Measurements from ENCODE around the gene C10orf53.
"Not testable (repeated sequence)": the region's sequence is repeated elsewhere in the genome, so short reads cannot be mapped to it uniquely, and the experiment has no call there.

C10orf53 gene

DNA sequence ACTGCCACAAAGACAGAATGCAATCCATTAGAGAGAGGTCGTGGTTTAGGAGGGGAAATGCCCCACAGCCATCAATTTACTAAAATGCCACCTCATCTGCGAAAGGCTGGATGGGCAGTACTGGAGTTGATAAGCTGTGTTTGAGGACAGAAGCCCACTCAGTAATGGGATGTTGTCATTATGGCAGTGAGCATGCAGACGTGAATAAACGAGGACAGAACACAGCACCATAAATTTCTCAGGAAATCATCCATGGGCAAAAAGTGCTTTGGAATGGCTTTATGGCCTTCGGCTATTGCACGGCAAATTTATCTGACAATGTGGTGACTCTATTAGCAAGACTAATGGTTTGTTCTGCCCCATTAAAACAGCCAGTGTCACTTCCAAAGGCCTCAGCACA, 15.9 kb upstream of the C10orf53 start:
- Mint-ChIP-seq H3K4me3 (no peak overlapping the region), H3K27ac (no peak overlapping the region), H3K4me1 (no peaks in the 10 kb centered on the region), H3K9me3 (peaks cover 13% of the 10 kb centered on the region), H3K36me3 (ENCODE audit: low read depth) (no peaks in the 10 kb centered on the region), H3K27me3 (no peaks in the 10 kb centered on the region)
- no peak for DNase-seq
- no peak for ATAC-seq

DNA sequence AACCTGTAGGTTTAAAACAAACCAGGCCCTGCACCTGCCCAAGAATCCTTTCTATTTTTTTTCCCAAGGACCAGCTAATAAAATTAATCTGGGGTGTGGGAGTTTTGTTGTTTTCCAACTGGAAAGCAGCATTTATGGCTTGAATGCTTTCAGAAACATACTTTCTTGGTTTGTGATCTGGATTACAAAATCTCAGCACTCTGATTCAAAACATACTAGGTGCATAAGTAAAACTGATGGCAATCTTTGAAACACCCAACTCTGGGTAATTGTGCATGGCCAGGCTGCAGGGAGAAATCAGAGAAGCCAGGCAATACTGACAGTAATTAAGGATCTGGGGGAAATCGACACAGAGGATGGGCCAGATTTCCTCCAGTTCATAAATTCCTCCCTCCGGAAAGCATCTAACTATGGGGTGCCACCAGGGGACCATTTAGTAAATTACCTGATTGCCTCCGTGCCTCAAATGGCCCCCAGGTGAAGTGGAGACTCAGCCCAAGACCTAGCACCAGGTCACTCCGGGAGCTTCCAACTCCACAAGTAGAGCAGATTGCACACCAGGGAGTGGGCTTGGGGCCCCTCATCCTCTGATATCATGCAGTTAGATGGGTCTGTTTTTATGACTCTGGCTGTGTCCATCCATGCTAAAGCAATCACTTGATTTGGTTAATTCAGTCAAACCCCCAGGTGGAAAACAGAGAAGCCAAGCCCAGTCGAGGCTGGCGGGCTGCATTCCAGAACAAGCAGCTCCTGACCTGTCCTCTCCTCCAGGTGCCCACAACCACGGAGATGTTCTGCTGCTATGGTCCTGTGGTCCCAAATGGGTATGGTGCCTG, 15.2 kb upstream of the C10orf53 start:
- no peaks in the 10 kb centered on the region for H3K4me1 Mint-ChIP-seq
- no peak overlapping the region for H3K4me3 Mint-ChIP-seq
- peaks cover 1% of the 10 kb centered on the region for H3K27me3 Mint-ChIP-seq
- H3K36me3 Mint-ChIP-seq (ENCODE audit: low read depth): no peaks in the 10 kb centered on the region
- DNase-seq (no peak), ATAC-seq (no peak)
- peaks cover 6% of the 10 kb centered on the region for H3K9me3 Mint-ChIP-seq
- no peak overlapping the region for H3K27ac Mint-ChIP-seq

DNA sequence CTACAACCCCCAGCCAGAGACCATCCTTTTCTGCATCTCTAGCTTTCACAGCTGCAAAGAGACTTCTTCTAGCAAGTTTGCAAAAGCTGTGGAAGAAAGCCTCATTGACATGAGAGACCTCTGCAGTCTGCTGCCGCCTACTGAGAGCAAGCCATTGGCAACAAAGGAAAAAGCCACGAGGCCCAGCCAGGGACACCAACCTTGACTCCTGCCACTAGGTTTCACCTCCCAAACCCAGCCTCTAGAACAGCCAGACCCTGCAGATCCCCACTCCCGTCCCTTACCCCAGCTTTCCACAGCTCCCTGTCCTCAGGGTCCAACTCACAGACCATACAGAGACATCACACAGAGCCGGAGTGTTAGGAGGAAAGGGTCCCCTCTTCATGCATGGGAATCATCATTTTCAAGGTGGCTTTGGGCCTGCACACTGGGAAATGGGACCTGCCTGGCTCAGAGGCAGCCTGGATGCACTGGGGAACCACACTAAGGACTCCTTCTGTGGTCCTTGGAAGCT, 14.6 kb upstream of the C10orf53 start:
- Mint-ChIP-seq H3K27ac (no peak overlapping the region), H3K36me3 (ENCODE audit: low read depth) (no peaks in the 10 kb centered on the region), H3K4me1 (no peaks in the 10 kb centered on the region), H3K4me3 (no peak overlapping the region), H3K27me3 (peaks cover 4% of the 10 kb centered on the region), H3K9me3 (peaks cover 1% of the 10 kb centered on the region)
- DNase-seq (no peak), ATAC-seq (no peak)

DNA sequence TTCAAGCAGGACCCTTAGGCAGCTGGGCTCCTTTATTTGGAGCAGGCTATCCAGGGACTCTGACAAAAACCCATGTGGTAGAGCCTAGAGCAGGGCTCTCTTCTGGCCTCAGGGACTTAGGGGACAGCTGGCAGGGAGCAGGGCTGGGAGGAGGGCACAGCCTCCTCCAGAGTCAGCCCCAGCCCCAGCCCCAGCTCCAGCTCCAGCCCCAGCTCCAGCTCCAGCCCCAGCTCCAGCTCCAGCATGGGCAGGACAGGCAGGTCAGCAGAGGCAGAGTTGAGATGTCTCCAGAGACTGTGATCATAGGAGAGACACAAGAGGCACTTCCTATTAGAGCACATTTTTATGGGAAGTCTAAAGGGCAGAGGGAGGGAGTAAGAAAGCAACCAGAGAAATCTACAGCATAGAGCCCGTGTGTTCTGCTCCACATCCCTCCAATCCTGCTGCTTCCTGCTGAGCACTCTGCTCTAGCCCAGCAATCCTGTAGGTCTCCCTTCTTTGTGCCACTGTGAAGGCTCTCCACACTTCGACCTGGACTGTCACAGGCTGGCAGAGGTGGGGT, 13.3 kb upstream of the C10orf53 start:
- Mint-ChIP-seq H3K36me3 (ENCODE audit: low read depth) (no peaks in the 10 kb centered on the region), H3K27ac (no peak overlapping the region), H3K27me3 (peaks cover 4% of the 10 kb centered on the region), H3K9me3 (no peaks in the 10 kb centered on the region), H3K4me1 (no peaks in the 10 kb centered on the region), H3K4me3 (no peak overlapping the region)
- DNase-seq (no peak), ATAC-seq (no peak)

DNA sequence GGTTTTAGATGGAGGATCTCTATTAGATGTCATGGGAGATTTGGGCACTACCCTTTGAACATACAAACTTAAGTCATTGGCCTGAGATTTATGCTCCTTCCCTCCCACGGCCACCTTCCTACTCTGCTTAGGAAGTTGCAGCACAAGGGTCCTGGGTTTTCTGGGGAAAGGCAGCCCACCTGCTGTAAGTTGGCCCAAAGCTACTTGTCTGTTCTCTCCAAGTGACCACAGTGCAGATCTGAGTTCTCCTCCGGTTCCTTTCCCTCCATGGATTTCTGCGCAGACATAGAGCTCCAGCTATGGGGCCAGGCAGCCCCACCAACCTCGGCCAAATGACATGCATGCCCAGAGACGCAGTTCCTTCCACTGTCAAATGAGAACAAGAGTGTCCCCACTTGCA, 12.8 kb upstream of the C10orf53 start:
- ATAC-seq: no peak
- Mint-ChIP-seq H3K4me3 (no peak overlapping the region), H3K9me3 (no peaks in the 10 kb centered on the region), H3K27ac (no peak overlapping the region), H3K4me1 (no peaks in the 10 kb centered on the region), H3K36me3 (ENCODE audit: low read depth) (no peaks in the 10 kb centered on the region), H3K27me3 (peaks cover 9% of the 10 kb centered on the region)
- DNase-seq: no peak

DNA sequence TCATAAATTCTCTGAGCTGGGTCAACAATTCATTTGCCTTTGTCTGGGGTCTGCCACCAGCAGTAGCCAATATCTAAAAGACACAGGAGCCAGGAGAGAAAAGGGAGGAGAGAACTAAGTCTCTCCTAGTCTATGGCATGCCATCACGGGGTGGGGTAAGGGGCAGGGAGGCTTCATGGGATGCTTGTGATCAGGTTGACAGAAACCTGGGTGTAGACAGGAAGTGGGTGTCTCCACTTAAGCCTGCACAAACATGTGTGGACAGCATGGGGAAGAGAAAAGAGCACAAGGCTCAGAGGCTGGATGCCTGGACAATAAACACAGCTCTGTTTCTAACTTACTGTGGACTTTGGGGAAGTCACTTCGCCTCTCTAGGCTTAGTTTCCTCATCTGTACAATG, 11.5 kb upstream of the C10orf53 start:
- Mint-ChIP-seq H3K27me3 (peaks cover 16% of the 10 kb centered on the region), H3K4me3 (no peak overlapping the region), H3K9me3 (no peaks in the 10 kb centered on the region), H3K36me3 (ENCODE audit: low read depth) (no peaks in the 10 kb centered on the region), H3K4me1 (no peaks in the 10 kb centered on the region), H3K27ac (no peak overlapping the region)
- no peak for ATAC-seq
- DNase-seq: no peak

DNA sequence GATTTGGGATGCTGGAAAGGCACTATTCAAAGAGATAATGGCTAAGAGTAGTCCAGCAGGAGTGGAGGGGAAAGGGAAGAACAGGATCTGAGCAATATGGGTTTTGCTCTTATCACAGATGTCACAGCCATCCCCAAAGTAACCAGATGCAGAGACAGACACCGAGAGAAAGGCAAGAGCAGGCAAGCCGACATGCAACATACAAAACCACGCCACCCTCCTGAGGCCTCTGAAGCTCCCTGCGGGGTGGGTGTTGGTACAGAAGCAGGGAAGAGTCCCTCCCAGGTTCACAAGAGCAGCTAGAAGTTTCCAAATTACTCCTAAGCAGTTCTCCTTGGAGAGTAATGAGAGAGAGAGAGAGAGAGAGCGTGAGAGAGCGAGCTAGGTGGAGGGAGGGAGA, 10.8 kb upstream of the C10orf53 start:
- Mint-ChIP-seq H3K4me3 (no peak overlapping the region), H3K27ac (no peak overlapping the region), H3K36me3 (ENCODE audit: low read depth) (no peaks in the 10 kb centered on the region), H3K27me3 (peaks cover 21% of the 10 kb centered on the region), H3K4me1 (no peaks in the 10 kb centered on the region), H3K9me3 (no peaks in the 10 kb centered on the region)
- DNase-seq (no peak), ATAC-seq (no peak)

DNA sequence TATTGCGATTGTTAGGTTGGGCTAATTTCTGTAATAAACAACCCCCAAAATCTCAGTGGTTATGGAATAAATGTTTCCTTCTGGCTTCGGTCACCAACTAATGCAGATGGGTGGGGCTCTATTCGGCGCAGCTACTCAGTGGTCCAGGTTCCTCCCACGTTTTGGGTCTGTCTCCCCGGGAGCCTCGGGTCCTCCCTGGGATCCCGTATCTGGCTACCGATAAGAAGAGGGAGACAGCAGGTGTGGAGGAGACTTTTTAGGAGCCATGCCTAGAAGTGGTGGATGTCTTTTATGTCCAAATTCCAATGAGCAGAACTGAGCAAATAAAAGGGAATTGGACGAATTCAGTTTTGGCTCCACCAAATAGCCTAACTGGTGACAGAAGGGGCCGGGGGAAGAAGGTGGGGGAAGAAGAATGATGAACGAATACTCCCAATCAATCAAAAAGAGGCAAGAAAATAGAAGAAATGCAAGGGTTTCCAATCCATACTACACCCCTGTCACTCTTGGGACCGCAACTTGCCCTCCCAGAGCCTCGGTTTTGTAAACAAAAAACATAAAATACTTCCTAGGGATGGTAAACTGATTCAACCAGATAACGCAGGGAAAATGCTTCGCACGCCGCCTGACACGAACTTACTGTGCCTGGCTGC, 498 bp upstream of the C10orf53 start:
- Mint-ChIP-seq H3K4me1 (peaks cover 4% of the 10 kb centered on the region), H3K36me3 (ENCODE audit: low read depth) (peaks cover 9% of the 10 kb centered on the region), H3K9me3 (peaks cover 19% of the 10 kb centered on the region), H3K4me3 (no peak overlapping the region), H3K27ac (no peak overlapping the region), H3K27me3 (peaks cover 38% of the 10 kb centered on the region)
- DNase-seq (no peak), ATAC-seq (no peak)

DNA sequence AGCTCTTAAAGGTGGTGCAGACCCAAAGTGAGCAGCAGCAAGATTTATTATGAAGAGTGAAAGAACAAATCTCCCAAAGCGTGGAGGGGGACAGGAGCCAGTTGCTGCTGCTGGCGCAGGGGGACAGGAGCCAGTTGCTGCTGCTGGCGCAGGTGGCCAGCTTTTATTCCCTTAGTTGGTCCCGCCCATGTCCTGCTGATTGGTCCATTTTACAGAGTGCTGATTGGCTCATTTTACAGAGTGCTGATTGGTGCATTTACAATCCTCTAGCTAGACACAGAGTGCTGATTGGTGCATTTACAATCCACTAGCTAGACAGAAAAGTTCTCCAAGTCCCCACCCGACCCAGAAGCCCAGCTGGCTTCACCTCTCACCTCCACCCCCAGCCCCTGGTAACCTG, 3.0 kb downstream of the C10orf53 start:
- not testable (repeated sequence) for H3K36me3 Mint-ChIP-seq (ENCODE audit: low read depth); DNase-seq; H3K4me3 Mint-ChIP-seq; ATAC-seq; H3K27ac Mint-ChIP-seq; H3K4me1 Mint-ChIP-seq
- Mint-ChIP-seq H3K9me3 (peaks cover 23% of the 10 kb centered on the region), H3K27me3 (peaks cover 39% of the 10 kb centered on the region)

DNA sequence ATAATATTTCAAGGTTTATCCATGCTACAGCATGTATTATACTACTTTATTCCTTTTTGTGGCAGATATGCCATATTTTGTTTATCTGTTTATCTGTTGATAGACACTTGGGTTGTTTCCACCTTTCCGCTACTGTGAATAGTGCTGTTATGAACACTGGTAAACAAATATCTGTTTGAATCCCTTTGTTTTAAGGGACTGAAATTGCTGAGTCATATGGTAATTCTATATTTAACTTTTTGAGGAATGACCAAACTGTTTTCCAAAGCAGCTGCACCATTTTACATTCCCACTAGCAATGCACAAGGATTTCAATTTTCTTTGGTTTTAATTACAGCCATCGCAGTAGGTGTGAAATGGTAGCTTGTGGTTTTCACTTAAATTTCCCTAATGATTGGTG, 3.4 kb downstream of the C10orf53 start:
- H3K9me3 Mint-ChIP-seq: peaks cover 19% of the 10 kb centered on the region
- peaks cover 4% of the 10 kb centered on the region for H3K4me1 Mint-ChIP-seq
- H3K4me3 Mint-ChIP-seq: no peak overlapping the region
- H3K36me3 Mint-ChIP-seq (ENCODE audit: low read depth): peaks cover 9% of the 10 kb centered on the region
- H3K27me3 Mint-ChIP-seq: peaks cover 39% of the 10 kb centered on the region
- no peak for DNase-seq
- no peak overlapping the region for H3K27ac Mint-ChIP-seq
- no peak for ATAC-seq

DNA sequence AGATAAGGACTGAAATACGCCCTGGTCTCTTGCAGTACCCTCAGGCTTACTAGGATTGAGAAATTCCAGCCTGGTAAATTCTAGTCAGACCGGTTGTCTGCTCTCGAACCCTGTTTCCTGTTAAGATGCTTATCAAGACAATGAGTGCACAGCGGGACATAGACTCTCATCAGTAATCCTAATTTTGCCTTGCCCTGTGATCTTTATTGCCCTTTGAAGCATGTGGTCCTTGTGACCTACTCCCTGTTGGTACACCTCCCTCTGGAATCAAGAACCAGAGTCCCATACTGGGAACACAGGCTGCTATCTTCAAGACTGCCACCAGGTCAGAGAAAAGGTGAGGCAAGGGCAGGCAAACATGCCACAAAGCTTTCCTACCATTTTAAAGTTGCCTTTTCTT, 7.2 kb downstream of the C10orf53 start:
- peaks cover 51% of the 10 kb centered on the region for H3K27me3 Mint-ChIP-seq
- H3K4me1 Mint-ChIP-seq: no peaks in the 10 kb centered on the region
- ATAC-seq (no peak), DNase-seq (no peak)
- H3K4me3 Mint-ChIP-seq: no peak overlapping the region
- no peak overlapping the region for H3K27ac Mint-ChIP-seq
- H3K36me3 Mint-ChIP-seq (ENCODE audit: low read depth): no peaks in the 10 kb centered on the region
- peaks cover 11% of the 10 kb centered on the region for H3K9me3 Mint-ChIP-seq

DNA sequence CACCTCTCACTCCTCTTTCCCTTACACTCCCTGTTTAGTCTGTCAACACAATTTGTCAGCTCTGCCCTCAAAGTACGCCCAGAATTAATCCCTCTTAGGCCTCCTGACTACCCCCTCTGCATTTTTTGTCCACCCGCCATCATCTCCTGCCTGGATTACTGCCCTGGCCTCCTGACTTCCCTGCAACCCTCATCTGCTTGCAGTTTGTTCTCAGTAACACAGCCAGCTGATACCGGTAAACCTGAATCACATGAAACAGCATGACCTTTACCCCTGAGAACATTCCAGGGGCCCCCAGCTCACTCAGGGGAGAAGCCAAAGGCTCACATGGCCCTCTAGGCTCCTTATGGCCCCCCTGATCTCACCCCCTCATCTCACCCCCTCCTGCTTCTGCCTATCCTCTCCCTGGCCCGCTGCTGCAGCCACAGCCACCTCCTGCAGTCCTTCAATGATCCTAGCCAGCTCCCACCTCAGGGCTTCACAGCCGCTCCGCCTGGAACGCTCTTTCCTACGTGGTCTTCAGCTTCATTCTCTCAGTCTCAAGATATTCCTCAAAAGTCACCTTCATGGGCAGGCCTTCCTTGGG, 8.9 kb downstream of the C10orf53 start:
- Mint-ChIP-seq H3K36me3 (ENCODE audit: low read depth) (no peaks in the 10 kb centered on the region), H3K4me3 (no peak overlapping the region), H3K9me3 (peaks cover 11% of the 10 kb centered on the region), H3K27me3 (peaks cover 57% of the 10 kb centered on the region), H3K4me1 (no peaks in the 10 kb centered on the region), H3K27ac (no peak overlapping the region)
- no peak for ATAC-seq
- no peak for DNase-seq

DNA sequence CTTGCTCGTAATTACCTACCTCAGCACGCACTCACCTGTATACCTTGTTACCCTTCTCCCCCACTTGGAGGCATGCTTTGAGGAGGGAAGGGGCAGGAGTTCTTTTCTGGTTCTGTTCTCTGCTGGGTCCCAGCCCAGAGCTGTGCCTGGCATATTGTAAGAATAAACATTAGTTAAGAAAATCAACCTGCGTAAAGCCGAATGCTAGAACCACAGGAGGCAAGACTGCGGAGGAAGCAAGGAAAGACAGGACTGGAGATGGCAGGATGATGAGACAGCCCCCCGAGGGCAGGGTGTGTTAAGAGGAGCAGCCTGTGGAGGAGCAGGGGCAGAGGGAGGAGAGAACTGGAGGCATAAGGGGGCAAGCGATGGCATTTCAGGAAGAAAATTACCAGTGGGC, 9.5 kb downstream of the C10orf53 start:
- DNase-seq (no peak), ATAC-seq (no peak)
- peaks cover 11% of the 10 kb centered on the region for H3K9me3 Mint-ChIP-seq
- no peaks in the 10 kb centered on the region for H3K4me1 Mint-ChIP-seq
- no peak overlapping the region for H3K27ac Mint-ChIP-seq
- peaks cover 57% of the 10 kb centered on the region for H3K27me3 Mint-ChIP-seq
- no peaks in the 10 kb centered on the region for H3K36me3 Mint-ChIP-seq (ENCODE audit: low read depth)
- no peak overlapping the region for H3K4me3 Mint-ChIP-seq

DNA sequence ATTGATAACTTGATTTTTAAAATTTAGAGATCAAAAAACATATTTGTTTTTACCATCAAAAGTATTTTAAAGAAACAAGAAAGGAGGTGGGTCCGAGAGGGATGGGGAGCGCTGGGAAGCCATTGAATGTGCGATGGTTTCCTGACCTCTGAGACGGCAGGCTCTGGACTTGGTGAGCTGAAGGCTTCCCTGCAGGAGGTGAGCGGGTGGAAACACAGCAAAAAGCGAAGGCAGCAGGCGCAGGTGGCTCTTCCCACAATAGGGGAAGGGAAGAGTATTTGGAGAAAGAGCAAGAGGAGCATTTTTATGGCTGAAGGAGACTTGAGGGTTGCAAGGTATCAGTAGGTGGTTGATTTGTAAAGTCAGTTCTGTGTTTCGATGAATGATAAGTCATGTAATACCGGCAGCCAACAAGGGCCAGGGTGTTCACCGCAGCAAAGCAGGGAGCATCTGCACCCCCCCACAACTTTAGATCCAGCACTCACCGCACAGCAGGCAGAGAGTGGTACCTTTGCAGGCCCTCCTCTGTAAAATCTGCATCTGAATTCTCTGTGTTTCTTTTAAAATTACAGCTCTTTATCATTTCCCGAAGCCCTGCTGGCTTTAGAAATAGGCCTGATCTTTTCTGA, 10.5 kb downstream of the C10orf53 start:
- Mint-ChIP-seq H3K27me3 (peaks cover 55% of the 10 kb centered on the region), H3K27ac (no peak overlapping the region), H3K36me3 (ENCODE audit: low read depth) (no peaks in the 10 kb centered on the region), H3K9me3 (peaks cover 7% of the 10 kb centered on the region), H3K4me3 (no peak overlapping the region), H3K4me1 (no peaks in the 10 kb centered on the region)
- DNase-seq (no peak), ATAC-seq (no peak)
